ENCODE data around the gene UGT2A2. TPM values are rescaled to one million over a fixed set of nuclear protein-coding genes. Genes with fewer than 3 reads are reported as not detected.

Gene UGT2A2

Small RNA genes lying within 50 kb of the gene (small RNA-seq; reads per million reads assigned to genes)
- not detected for gene UGT2A2 (ENCODE audit: low read depth)
